SK-N-SH treated with all-trans-retinoic acid at 6 μM for 48 hours (cell line): Measurements from ENCODE around the gene ADAMTS17.

Source experiments
- ATAC-seq: fragments of 200-7000 bp; cut with Tn5 transposase; 3 replicates; pipeline ENCODE4 v1.9.1; 2020; ENCODE audit warnings: mild to moderate bottlenecking, moderate library complexity
- ARNTL ChIP-seq: fragments of 450-650 bp; formaldehyde crosslinking; IDR thresholded peaks from 2 replicates; pipeline ENCODE4 v1.5.0; 2020; ENCODE audit warnings: low read depth, mild to moderate bottlenecking, moderate library complexity, borderline replicate concordance
- BACH2 ChIP-seq: fragments of 250-450 bp; sonication (Bioruptor Pico); IDR thresholded peaks from 2 replicates; pipeline ENCODE4 v1.9.0; 2021; ENCODE audit warnings: mild to moderate bottlenecking, borderline replicate concordance
- ESRRG ChIP-seq: fragments of 250-450 bp; sonication (Bioruptor Pico); IDR thresholded peaks from 2 replicates; pipeline ENCODE4 v1.6.1; 2021; ENCODE audit warnings: mild to moderate bottlenecking
- GLIS3 ChIP-seq: fragments of 250-450 bp; sonication (Bioruptor Pico); IDR thresholded peaks from 2 replicates; pipeline ENCODE4 v1.5.0; 2020; ENCODE audit warnings: mild to moderate bottlenecking, moderate library complexity
- ISL1 ChIP-seq: fragments of 250-450 bp; sonication (Bioruptor Pico); IDR thresholded peaks from 2 replicates; pipeline ENCODE4 v2.1.2; 2022; ENCODE audit warnings: mild to moderate bottlenecking, moderate library complexity
- OSR1 ChIP-seq: fragments of 250-450 bp; sonication (Bioruptor Pico); IDR thresholded peaks from 2 replicates; pipeline ENCODE4 v1.8.0; 2022; ENCODE audit warnings: moderate library complexity, mild to moderate bottlenecking, inconsistent platforms
- PPARA ChIP-seq: fragments of 250-450 bp; sonication (Bioruptor Pico); IDR thresholded peaks from 2 replicates; pipeline ENCODE4 v1.5.0; 2020; ENCODE audit warnings: mild to moderate bottlenecking, borderline replicate concordance
- RARB ChIP-seq: fragments of 250-450 bp; sonication (Bioruptor Pico); IDR thresholded peaks from 2 replicates; pipeline ENCODE4 v1.8.0; 2021; ENCODE audit warnings: mild to moderate bottlenecking, moderate library complexity
- SNAI2 ChIP-seq: fragments of 250-450 bp; sonication (Bioruptor Pico); IDR thresholded peaks from 2 replicates; pipeline ENCODE4 v1.5.0; 2020; ENCODE audit warnings: mild to moderate bottlenecking, moderate library complexity
- TCF4 ChIP-seq: fragments of 250-450 bp; sonication (Bioruptor Pico); IDR thresholded peaks from 2 replicates; pipeline ENCODE4 v1.8.0; 2021; ENCODE audit warnings: mild to moderate bottlenecking, moderate library complexity, borderline replicate concordance
- TOX ChIP-seq: fragments of 250-450 bp; sonication (Bioruptor Pico); IDR thresholded peaks from 2 replicates; pipeline ENCODE4 v1.8.0; 2021; ENCODE audit warnings: mild to moderate bottlenecking, moderate library complexity, borderline replicate concordance
- ZC3H10 ChIP-seq: fragments of 250-450 bp; sonication (Bioruptor Pico); IDR thresholded peaks from 2 replicates; pipeline ENCODE4 v1.5.1; 2021; ENCODE audit warnings: mild to moderate bottlenecking, moderate library complexity
- ZFP3 ChIP-seq: fragments of 250-450 bp; sonication (Bioruptor Pico); IDR thresholded peaks from 2 replicates; pipeline ENCODE4 v1.5.0; 2020; ENCODE audit warnings: mild to moderate bottlenecking, moderate library complexity
- ZFP30 ChIP-seq: fragments of 450-650 bp; formaldehyde crosslinking; IDR thresholded peaks from 2 replicates; pipeline ENCODE4 v1.5.0; 2022; ENCODE audit warnings: mild to moderate bottlenecking, moderate library complexity
- ZNF565 ChIP-seq: fragments of 450-650 bp; formaldehyde crosslinking; conservative IDR thresholded peaks from 2 replicates; pipeline ENCODE4 v1.5.0; 2020; ENCODE audit warnings: low read depth, mild to moderate bottlenecking, moderate library complexity
- ZNF70 ChIP-seq: fragments of 450-650 bp; formaldehyde crosslinking; IDR thresholded peaks from 2 replicates; pipeline ENCODE4 v1.5.0; 2020; ENCODE audit warnings: mild to moderate bottlenecking, moderate library complexity
- ZNF8 ChIP-seq: fragments of 450-650 bp; formaldehyde crosslinking; IDR thresholded peaks from 2 replicates; pipeline ENCODE4 v1.5.0; 2020; ENCODE audit warnings: mild to moderate bottlenecking, moderate library complexity
- TF ChIP-seq, protein P1 (sequence below): fragments of 250-450 bp; sonication (Bioruptor Pico); IDR thresholded peaks from 2 replicates; pipeline ENCODE4 v1.8.0; 2020; ENCODE audit warnings: mild to moderate bottlenecking, moderate library complexity, borderline replicate concordance
- TF ChIP-seq, protein P2 (sequence below): fragments of 250-450 bp; sonication (Bioruptor Pico); IDR thresholded peaks from 2 replicates; pipeline ENCODE4 v1.5.1; 2021; ENCODE audit warnings: mild to moderate bottlenecking, moderate library complexity
- TF ChIP-seq, protein P3 (sequence below): fragments of 250-450 bp; sonication (Bioruptor Pico); IDR thresholded peaks from 2 replicates; pipeline ENCODE4 v1.8.0; 2021; ENCODE audit warnings: low read depth, mild to moderate bottlenecking, moderate library complexity, borderline replicate concordance
- TF ChIP-seq, protein P4 (sequence below): fragments of 250-450 bp; sonication (Bioruptor Pico); IDR thresholded peaks from 2 replicates; pipeline ENCODE4 v1.5.1; 2020; ENCODE audit warnings: low read depth, mild to moderate bottlenecking, moderate library complexity
- TF ChIP-seq, protein P5 (sequence below): fragments of 250-450 bp; sonication (Bioruptor Pico); IDR thresholded peaks from 2 replicates; pipeline ENCODE4 v1.5.0; 2020; ENCODE audit warnings: mild to moderate bottlenecking, moderate library complexity

Gene ADAMTS17

DNA sequence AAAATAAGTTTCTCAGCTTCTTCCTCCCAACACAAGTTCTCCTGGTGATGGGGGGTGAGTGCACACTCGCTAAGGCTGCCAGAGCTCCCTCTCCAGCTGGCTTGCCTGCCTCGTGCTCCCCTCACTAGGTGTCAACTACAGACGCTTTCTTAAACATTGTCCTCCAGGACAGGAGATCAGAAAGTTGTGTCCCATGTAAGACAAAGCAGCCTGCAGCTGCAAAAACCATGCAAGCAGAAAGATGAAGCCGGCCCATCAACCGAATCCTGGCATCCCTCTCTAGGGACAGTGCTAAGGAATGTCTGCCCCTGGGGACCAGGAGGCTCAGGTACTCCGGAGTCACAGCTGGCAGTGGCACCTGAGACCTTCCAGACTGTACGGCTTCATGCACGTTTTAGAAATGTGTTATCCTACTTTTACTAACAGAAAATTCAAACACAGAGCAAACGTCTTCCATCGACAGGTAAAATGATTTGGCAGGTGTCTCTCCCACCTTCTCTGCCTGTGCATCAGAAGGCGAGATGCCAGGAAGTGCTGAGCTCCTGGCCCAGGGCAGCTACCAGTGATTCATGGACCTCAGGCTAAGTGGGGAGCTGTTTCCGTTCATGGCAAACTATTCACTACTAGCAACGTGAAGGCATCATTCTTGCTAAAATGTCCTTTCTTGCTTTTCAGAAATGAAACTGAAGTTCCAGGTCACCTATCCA, 246.1 kb downstream of the ADAMTS17 start (continued):
- TF ChIP-seq ZC3H10 (CRISPR knock-in tag) (no peak), PPARA (CRISPR knock-in tag) (no peak), GLIS3 (CRISPR knock-in tag) (no peak), ESRRG (CRISPR knock-in tag) (no peak)
- TF ChIP-seq, all 23 proteins: peak for 0

DNA sequence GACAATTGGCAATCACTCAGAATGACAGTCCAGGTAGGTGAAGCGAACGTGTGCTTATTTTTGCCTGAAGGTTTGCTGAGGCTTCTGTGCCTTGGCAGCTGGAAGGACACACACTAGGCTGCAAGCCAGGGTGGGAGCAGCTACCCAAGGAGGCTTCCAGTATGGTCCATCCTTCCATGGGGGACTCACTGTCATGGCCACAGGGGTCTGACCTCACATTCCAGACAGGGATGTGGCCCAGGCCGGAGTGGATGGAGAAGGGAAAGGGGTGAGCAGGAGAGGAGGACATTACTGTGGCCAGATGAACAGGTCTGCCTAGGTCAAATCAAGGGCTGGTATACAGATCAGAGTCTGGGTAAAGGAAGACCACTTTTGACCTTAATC, 247.7 kb downstream of the ADAMTS17 start:
- no peak for ATAC-seq
- TF ChIP-seq RARB (CRISPR knock-in tag) (no peak), ARNTL (no peak), GLIS3 (CRISPR knock-in tag) (no peak), ESRRG (CRISPR knock-in tag) (no peak), BACH2 (CRISPR knock-in tag) (no peak), ZFP3 (CRISPR knock-in tag) (no peak), ZNF8 (no peak), ISL1 (CRISPR knock-in tag) (no peak), TCF4 (CRISPR knock-in tag) (no peak), ZNF565 (CRISPR knock-in tag) (no peak), ZC3H10 (CRISPR knock-in tag) (no peak), ZFP30 (no peak), OSR1 (no peak)
- TF ChIP-seq, protein P1, sequence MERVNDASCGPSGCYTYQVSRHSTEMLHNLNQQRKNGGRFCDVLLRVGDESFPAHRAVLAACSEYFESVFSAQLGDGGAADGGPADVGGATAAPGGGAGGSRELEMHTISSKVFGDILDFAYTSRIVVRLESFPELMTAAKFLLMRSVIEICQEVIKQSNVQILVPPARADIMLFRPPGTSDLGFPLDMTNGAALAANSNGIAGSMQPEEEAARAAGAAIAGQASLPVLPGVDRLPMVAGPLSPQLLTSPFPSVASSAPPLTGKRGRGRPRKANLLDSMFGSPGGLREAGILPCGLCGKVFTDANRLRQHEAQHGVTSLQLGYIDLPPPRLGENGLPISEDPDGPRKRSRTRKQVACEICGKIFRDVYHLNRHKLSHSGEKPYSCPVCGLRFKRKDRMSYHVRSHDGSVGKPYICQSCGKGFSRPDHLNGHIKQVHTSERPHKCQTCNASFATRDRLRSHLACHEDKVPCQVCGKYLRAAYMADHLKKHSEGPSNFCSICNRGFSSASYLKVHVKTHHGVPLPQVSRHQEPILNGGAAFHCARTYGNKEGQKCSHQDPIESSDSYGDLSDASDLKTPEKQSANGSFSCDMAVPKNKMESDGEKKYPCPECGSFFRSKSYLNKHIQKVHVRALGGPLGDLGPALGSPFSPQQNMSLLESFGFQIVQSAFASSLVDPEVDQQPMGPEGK (CRISPR knock-in tag): no peak
- TF ChIP-seq, protein P2, sequence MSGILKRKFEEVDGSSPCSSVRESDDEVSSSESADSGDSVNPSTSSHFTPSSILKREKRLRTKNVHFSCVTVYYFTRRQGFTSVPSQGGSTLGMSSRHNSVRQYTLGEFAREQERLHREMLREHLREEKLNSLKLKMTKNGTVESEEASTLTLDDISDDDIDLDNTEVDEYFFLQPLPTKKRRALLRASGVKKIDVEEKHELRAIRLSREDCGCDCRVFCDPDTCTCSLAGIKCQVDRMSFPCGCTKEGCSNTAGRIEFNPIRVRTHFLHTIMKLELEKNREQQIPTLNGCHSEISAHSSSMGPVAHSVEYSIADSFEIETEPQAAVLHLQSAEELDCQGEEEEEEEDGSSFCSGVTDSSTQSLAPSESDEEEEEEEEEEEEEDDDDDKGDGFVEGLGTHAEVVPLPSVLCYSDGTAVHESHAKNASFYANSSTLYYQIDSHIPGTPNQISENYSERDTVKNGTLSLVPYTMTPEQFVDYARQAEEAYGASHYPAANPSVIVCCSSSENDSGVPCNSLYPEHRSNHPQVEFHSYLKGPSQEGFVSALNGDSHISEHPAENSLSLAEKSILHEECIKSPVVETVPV (CRISPR knock-in tag): no peak

DNA sequence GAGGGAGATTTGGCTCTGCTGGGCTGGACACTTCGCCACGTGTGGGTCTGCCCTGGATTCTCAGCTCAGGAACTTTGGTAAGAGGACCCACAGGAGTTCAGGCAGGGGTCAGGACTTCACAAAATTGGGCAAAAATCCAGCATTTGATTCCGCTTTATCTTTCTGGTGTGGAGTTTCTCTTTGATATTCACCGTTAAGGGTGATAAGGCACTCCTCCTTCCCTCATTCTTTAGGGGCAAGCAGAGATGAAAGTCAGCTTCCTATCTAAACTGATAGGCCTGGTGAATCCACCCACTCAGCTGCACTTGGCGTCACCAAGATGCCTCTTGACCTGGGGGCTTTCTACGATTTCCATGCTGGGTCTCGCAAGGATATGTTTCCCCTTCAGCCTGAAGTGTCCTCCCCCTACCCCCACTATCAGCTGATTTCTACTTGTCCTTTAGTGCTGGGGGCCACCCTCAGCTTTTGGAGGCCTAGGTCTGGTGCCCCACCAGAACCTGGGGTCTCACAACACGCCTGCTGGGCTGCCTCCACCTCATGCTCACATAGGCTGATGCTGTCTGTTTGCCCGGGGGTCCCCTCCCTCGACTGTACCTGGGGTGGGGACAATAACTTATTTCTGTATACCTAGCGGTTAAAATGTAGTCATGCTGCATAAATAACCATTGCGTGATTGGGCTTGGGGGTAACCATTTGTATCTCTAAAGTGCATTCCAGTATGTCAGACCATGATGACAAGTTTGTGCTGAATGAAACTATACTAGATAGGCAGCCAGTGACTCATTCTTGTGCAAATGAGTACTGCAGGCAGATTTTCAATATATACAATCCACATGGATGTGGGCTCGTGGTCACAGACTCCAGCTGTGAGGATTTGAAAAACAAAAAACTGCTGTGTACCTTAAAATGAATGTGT, 248.3 kb downstream of the ADAMTS17 start:
- no peak for ATAC-seq
- TF ChIP-seq, protein P3, sequence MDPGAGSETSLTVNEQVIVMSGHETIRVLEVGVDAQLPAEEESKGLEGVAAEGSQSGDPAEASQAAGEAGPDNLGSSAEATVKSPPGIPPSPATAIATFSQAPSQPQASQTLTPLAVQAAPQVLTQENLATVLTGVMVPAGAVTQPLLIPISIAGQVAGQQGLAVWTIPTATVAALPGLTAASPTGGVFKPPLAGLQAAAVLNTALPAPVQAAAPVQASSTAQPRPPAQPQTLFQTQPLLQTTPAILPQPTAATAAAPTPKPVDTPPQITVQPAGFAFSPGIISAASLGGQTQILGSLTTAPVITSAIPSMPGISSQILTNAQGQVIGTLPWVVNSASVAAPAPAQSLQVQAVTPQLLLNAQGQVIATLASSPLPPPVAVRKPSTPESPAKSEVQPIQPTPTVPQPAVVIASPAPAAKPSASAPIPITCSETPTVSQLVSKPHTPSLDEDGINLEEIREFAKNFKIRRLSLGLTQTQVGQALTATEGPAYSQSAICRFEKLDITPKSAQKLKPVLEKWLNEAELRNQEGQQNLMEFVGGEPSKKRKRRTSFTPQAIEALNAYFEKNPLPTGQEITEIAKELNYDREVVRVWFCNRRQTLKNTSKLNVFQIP (CRISPR knock-in tag): no peak
- TF ChIP-seq SNAI2 (no peak), ZNF70 (CRISPR knock-in tag) (no peak), ESRRG (CRISPR knock-in tag) (no peak), RARB (CRISPR knock-in tag) (no peak), ZNF8 (no peak), ZFP30 (no peak), BACH2 (CRISPR knock-in tag) (no peak), TOX (CRISPR knock-in tag) (no peak), GLIS3 (CRISPR knock-in tag) (no peak)
- TF ChIP-seq, protein P1 (CRISPR knock-in tag): no peak
- TF ChIP-seq, protein P4, sequence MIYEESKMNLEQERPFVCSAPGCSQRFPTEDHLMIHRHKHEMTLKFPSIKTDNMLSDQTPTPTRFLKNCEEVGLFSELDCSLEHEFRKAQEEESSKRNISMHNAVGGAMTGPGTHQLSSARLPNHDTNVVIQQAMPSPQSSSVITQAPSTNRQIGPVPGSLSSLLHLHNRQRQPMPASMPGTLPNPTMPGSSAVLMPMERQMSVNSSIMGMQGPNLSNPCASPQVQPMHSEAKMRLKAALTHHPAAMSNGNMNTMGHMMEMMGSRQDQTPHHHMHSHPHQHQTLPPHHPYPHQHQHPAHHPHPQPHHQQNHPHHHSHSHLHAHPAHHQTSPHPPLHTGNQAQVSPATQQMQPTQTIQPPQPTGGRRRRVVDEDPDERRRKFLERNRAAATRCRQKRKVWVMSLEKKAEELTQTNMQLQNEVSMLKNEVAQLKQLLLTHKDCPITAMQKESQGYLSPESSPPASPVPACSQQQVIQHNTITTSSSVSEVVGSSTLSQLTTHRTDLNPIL: no peak
- TF ChIP-seq, protein P5, sequence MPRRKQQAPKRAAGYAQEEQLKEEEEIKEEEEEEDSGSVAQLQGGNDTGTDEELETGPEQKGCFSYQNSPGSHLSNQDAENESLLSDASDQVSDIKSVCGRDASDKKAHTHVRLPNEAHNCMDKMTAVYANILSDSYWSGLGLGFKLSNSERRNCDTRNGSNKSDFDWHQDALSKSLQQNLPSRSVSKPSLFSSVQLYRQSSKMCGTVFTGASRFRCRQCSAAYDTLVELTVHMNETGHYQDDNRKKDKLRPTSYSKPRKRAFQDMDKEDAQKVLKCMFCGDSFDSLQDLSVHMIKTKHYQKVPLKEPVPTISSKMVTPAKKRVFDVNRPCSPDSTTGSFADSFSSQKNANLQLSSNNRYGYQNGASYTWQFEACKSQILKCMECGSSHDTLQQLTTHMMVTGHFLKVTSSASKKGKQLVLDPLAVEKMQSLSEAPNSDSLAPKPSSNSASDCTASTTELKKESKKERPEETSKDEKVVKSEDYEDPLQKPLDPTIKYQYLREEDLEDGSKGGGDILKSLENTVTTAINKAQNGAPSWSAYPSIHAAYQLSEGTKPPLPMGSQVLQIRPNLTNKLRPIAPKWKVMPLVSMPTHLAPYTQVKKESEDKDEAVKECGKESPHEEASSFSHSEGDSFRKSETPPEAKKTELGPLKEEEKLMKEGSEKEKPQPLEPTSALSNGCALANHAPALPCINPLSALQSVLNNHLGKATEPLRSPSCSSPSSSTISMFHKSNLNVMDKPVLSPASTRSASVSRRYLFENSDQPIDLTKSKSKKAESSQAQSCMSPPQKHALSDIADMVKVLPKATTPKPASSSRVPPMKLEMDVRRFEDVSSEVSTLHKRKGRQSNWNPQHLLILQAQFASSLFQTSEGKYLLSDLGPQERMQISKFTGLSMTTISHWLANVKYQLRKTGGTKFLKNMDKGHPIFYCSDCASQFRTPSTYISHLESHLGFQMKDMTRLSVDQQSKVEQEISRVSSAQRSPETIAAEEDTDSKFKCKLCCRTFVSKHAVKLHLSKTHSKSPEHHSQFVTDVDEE (CRISPR knock-in tag): no peak
